Natural killer cell treated with Interleukin-12 subunit alpha and Interleukin-12 subunit beta and Interleukin-15 and Interleukin-18, amount 100 ng/mL, for 72 hours (primary cell): ENCODE data around the gene SYNGR3. TPM values are rescaled to one million over a fixed set of nuclear protein-coding genes. Genes with fewer than 3 reads are reported as not detected.

Source experiments
- ATAC-seq, 2 donors: fragments of 150-1000 bp; cut with Tn5 transposase in 1 of 2; sonication (Bioruptor Pico), chemical (Tn5 transposase) in 1 of 2; 2 replicates each; pipeline ENCODE4 v1.10.0; 2021
- DNase-seq: peaks from one replicate; pipeline ENCODE4 v3.0.0; 2022; ENCODE audit warnings: low spot score
- H3K27ac Mint-ChIP-seq, 2 donors: 1 replicate in 1 of 2; 2 replicates in 1 of 2; pipeline ENCODE4 v1.8.0; 2022; ENCODE audit warnings: mixed read lengths in 2 of 2, mild to moderate bottlenecking in 1 of 2, moderate library complexity in 1 of 2
- H3K27me3 Mint-ChIP-seq, 2 donors: 1 replicate in 1 of 2; 2 replicates in 1 of 2; pipeline ENCODE4 v1.8.0; 2022; ENCODE audit warnings: mixed read lengths in 2 of 2
- H3K36me3 Mint-ChIP-seq: one replicate; pipeline ENCODE4 v1.8.0; 2022; ENCODE audit warnings: mixed read lengths
- H3K4me1 Mint-ChIP-seq, 2 donors: 1 replicate in 1 of 2; 2 replicates in 1 of 2; pipeline ENCODE4 v1.8.0; 2022; ENCODE audit warnings: low read depth in 2 of 2, mixed read lengths in 2 of 2, mild to moderate bottlenecking in 1 of 2
- H3K4me3 Mint-ChIP-seq: one replicate; pipeline ENCODE4 v1.8.0; 2022; ENCODE audit warnings: mixed read lengths
- H3K9me3 Mint-ChIP-seq: 2 replicates; pipeline ENCODE4 v1.8.0; 2022; ENCODE audit warnings: mixed read lengths
- total RNA-seq, 2 donors: library from RNA; stranded (reverse); gene quantifications; one replicate each; pipeline ENCODE4 v1.2.3, GENCODE V29; 2022

The SYNGR3 gene
- total RNA-seq, 2 donors from 2014 or later, result 21.3 to 43.6 TPM

GRCh38 chr16:1964506-1965395 is 25.0 kb upstream of the SYNGR3 start, which contains the start of gene RPS2:
RPS2 (minus strand) TSS chr16:1964826; CDS start chr16:1964625, 201 bp downstream.
- ATAC-seq (peak; percentile 93 to 98), DNase-seq (peak; percentile 99)
- Mint-ChIP-seq H3K9me3 (no peaks in the 10 kb centered on the region), H3K36me3 (peaks cover 19% of the 10 kb centered on the region), H3K4me3 (peak within 1 kb of the TSS; percentile 100), H3K27ac (peak within 1 kb of the TSS; percentile 94 to 95), H3K27me3 (no peaks in the 10 kb centered on the region), H3K4me1 (peaks cover 28 to 36% of the 10 kb centered on the region in 2 donors)

- DNase-seq (no peak), ATAC-seq (no peak)
- no peaks in the 10 kb centered on the region for H3K9me3 Mint-ChIP-seq
- H3K4me1 Mint-ChIP-seq, result peaks cover 23 to 30% of the 10 kb centered on the region in 2 donors
- peak overlapping the region; percentile 94 to 95 for H3K27ac Mint-ChIP-seq
- no peaks in the 10 kb centered on the region for H3K27me3 Mint-ChIP-seq
- peak overlapping the region; percentile 100 for H3K4me3 Mint-ChIP-seq
- peaks cover 19% of the 10 kb centered on the region for H3K36me3 Mint-ChIP-seq
Observed at GRCh38 chr16:1965396-1966001, 24.3 kb upstream of the SYNGR3 start.

- DNase-seq, result no peak
- H3K27ac Mint-ChIP-seq, result peak within 1 kb of the TSS; percentile 94 to 95
- H3K27me3 Mint-ChIP-seq, result no peaks in the 10 kb centered on the region
- H3K36me3 Mint-ChIP-seq, result peaks cover 15% of the 10 kb centered on the region
- ATAC-seq, result no peak
- H3K4me3 Mint-ChIP-seq, result peak within 1 kb of the TSS; percentile 100
- no peaks in the 10 kb centered on the region for H3K9me3 Mint-ChIP-seq
- H3K4me1 Mint-ChIP-seq, result peaks cover 22 to 28% of the 10 kb centered on the region in 2 donors
Observed at GRCh38 chr16:1966460-1966859, 23.3 kb upstream of the SYNGR3 start, which contains the start of gene RNF151. RNF151 (plus strand) TSS chr16:1966856; CDS start chr16:1966882, 26 bp downstream.

- Mint-ChIP-seq H3K27ac (peak overlapping the region in 1 of 2 donors; percentile 29), H3K4me3 (no peak overlapping the region), H3K27me3 (no peaks in the 10 kb centered on the region), H3K9me3 (no peaks in the 10 kb centered on the region), H3K4me1 (peaks cover 30 to 36% of the 10 kb centered on the region in 2 donors), H3K36me3 (peaks cover 8% of the 10 kb centered on the region)
- DNase-seq (no peak), ATAC-seq (no peak)
Observed at GRCh38 chr16:1968146-1968953, 21.4 kb upstream of the SYNGR3 start.

GRCh38 chr16:1971796-1972489 is 17.8 kb upstream of the SYNGR3 start, which contains the start of gene TBL3:
TBL3 (plus strand) TSS chr16:1972053; CDS start chr16:1972165, 112 bp downstream.
- peak; percentile 97 to 98 for ATAC-seq
- DNase-seq, result peak; percentile 98
- Mint-ChIP-seq H3K4me1 (peaks cover 18 to 21% of the 10 kb centered on the region in 2 donors), H3K4me3 (peak within 1 kb of the TSS; percentile 96), H3K27ac (peak within 1 kb of the TSS; percentile 99 to 100), H3K9me3 (no peaks in the 10 kb centered on the region), H3K27me3 (no peaks in the 10 kb centered on the region), H3K36me3 (no peaks in the 10 kb centered on the region)

- Mint-ChIP-seq H3K4me1 (peaks cover 18 to 21% of the 10 kb centered on the region in 2 donors), H3K27ac (peak overlapping the region; percentile 99 to 100), H3K36me3 (no peaks in the 10 kb centered on the region), H3K27me3 (no peaks in the 10 kb centered on the region), H3K4me3 (peak overlapping the region; percentile 96), H3K9me3 (no peaks in the 10 kb centered on the region)
- ATAC-seq (peak in 1 of 2 donors; percentile 1), DNase-seq (no peak)
Observed at GRCh38 chr16:1972490-1972877, 17.3 kb upstream of the SYNGR3 start.

GRCh38 chr16:1973461-1974156 is 16.2 kb upstream of the SYNGR3 start:
- Mint-ChIP-seq H3K9me3 (no peaks in the 10 kb centered on the region), H3K36me3 (no peaks in the 10 kb centered on the region), H3K27me3 (no peaks in the 10 kb centered on the region), H3K27ac (no peak overlapping the region), H3K4me3 (no peak overlapping the region), H3K4me1 (peaks cover 18 to 21% of the 10 kb centered on the region in 2 donors)
- ATAC-seq (no peak), DNase-seq (no peak)

GRCh38 chr16:1974157-1975070 is 15.4 kb upstream of the SYNGR3 start:
- ATAC-seq (no peak), DNase-seq (no peak)

GRCh38 chr16:1975432-1976215 is 14.1 kb upstream of the SYNGR3 start:
- Mint-ChIP-seq H3K36me3 (no peaks in the 10 kb centered on the region), H3K27ac (no peak overlapping the region), H3K9me3 (no peaks in the 10 kb centered on the region), H3K27me3 (peaks cover 0 to 2% of the 10 kb centered on the region in 2 donors), H3K4me1 (peaks cover 18 to 21% of the 10 kb centered on the region in 2 donors), H3K4me3 (no peak overlapping the region)
- ATAC-seq, result no peak
- no peak for DNase-seq

More at GRCh38 chr16:1974157-1975070, 15.4 kb upstream of the SYNGR3 start:
- Mint-ChIP-seq H3K27me3 (no peaks in the 10 kb centered on the region), H3K4me3 (no peak overlapping the region), H3K27ac (no peak overlapping the region), H3K36me3 (no peaks in the 10 kb centered on the region), H3K4me1 (peaks cover 18 to 21% of the 10 kb centered on the region in 2 donors), H3K9me3 (no peaks in the 10 kb centered on the region)

GRCh38 chr16:1976216-1976520 is 13.6 kb upstream of the SYNGR3 start:
- H3K36me3 Mint-ChIP-seq, result no peaks in the 10 kb centered on the region

More at GRCh38 chr16:1976216-1976520, 13.6 kb upstream of the SYNGR3 start:
- Mint-ChIP-seq H3K9me3 (no peaks in the 10 kb centered on the region), H3K4me1 (peaks cover 14 to 15% of the 10 kb centered on the region in 2 donors), H3K4me3 (no peak overlapping the region), H3K27me3 (peaks cover 0 to 2% of the 10 kb centered on the region in 2 donors), H3K27ac (no peak overlapping the region)
- DNase-seq (no peak), ATAC-seq (no peak)
